ENCODE results near the gene TAF3. TPM values are rescaled to one million over a fixed set of nuclear protein-coding genes. Genes with fewer than 3 reads are reported as not detected.

The TAF3 gene
- total RNA-seq, 3 donors from 2014 or later = 7.4 to 9.7 (median 9.2) TPM

DNA sequence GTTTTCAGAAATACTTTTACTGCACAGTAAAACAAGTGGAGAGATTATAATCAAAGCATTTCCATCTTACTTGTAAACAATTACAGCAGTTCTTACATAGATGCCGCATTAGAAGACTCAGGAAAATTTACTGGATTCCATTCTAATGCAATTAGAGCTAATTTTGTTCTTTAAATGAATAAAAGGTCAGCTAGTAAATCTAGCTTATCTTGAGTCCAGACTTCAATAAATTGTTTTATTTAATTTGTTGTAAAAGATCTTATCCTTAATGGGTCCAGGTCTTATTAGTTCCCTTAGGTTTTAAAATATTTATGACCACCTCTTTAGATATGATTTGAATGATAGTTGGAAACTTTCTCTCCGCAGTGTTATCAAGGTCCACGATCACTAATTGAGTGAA, 166.0 kb downstream of the TAF3 start:
- H3K4me3 ChIP-seq = no peak overlapping the region
- H3K9me3 ChIP-seq = no peaks in the 10 kb centered on the region
- no peak for TF ChIP-seq POLR2A (IDR thresholded peaks at IDR 0.05)
- no peak for TF ChIP-seq POLR2AphosphoS5 (IDR thresholded peaks at IDR 0.05)
- TF ChIP-seq, protein P1, sequence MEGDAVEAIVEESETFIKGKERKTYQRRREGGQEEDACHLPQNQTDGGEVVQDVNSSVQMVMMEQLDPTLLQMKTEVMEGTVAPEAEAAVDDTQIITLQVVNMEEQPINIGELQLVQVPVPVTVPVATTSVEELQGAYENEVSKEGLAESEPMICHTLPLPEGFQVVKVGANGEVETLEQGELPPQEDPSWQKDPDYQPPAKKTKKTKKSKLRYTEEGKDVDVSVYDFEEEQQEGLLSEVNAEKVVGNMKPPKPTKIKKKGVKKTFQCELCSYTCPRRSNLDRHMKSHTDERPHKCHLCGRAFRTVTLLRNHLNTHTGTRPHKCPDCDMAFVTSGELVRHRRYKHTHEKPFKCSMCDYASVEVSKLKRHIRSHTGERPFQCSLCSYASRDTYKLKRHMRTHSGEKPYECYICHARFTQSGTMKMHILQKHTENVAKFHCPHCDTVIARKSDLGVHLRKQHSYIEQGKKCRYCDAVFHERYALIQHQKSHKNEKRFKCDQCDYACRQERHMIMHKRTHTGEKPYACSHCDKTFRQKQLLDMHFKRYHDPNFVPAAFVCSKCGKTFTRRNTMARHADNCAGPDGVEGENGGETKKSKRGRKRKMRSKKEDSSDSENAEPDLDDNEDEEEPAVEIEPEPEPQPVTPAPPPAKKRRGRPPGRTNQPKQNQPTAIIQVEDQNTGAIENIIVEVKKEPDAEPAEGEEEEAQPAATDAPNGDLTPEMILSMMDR (IDR thresholded peaks at IDR 0.05) = no peak
- H3K36me3 ChIP-seq = no peaks in the 10 kb centered on the region
- H3K4me1 ChIP-seq = no peaks in the 10 kb centered on the region
- no peaks in the 10 kb centered on the region for H3K27me3 ChIP-seq
- H3K27ac ChIP-seq = no peak overlapping the region
- intact Hi-C loops (cut with DNase I; ENCODE audit: low total_unique reads) = no loop called here
- no peak for DNase-seq (ENCODE audit: low spot score in 2 of 2)

DNA sequence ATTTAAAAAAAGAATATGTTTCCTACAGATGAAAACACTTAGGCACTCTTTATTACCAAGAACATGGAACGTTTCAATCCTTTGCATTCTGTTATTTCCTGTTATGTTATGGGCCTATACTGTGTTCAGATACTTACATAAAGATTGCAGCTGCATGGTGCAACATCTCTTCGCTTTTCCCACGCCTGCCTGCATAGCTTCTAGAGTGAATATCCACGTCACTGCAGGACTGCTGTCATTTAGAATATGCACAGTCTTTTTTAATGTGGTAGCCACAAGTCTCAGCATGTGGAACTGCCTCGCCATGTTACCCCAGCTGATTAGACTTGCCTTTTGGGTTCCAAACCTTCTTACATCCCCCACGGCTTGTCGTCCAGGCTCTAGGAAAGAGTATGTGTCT, 166.6 kb downstream of the TAF3 start:
- Histone ChIP-seq H3K27ac (no peak overlapping the region), H3K36me3 (no peaks in the 10 kb centered on the region), H3K9me3 (no peaks in the 10 kb centered on the region), H3K4me3 (no peak overlapping the region), H3K27me3 (no peaks in the 10 kb centered on the region), H3K4me1 (no peaks in the 10 kb centered on the region)
- intact Hi-C loops (cut with DNase I; ENCODE audit: low total_unique reads) = no loop called here
- no peak for TF ChIP-seq POLR2A (IDR thresholded peaks at IDR 0.05)
- TF ChIP-seq POLR2AphosphoS5 (IDR thresholded peaks at IDR 0.05) = no peak
- TF ChIP-seq, protein P1 (IDR thresholded peaks at IDR 0.05) = no peak
- DNase-seq (ENCODE audit: low spot score in 2 of 2) = no peak

DNA sequence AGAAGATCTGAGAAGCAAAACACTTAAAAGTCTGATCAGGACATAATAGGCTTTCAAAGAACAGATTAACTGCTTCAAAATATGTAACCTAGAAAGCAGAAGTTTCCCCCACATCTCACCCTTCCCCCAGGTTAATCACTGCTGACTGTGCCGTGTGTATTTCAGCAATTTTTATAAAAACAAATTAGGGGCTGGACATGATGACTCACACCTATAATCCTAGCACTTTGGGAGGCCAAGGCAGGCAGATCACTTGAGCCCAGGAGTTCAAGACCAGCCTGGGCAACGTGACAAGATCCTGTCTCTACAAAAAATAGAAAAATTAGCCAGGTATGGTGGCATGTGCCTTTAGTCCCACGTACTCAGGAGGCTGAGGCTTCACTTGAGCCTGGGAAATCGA, 168.5 kb downstream of the TAF3 start:
- no peaks in the 10 kb centered on the region for H3K4me1 ChIP-seq
- no peak overlapping the region for H3K27ac ChIP-seq
- H3K9me3 ChIP-seq = no peaks in the 10 kb centered on the region
- no peaks in the 10 kb centered on the region for H3K27me3 ChIP-seq
- intact Hi-C loops (cut with DNase I; ENCODE audit: low total_unique reads) = no loop called here
- DNase-seq (ENCODE audit: low spot score in 2 of 2) = no peak
- H3K36me3 ChIP-seq = no peaks in the 10 kb centered on the region
- H3K4me3 ChIP-seq = no peak overlapping the region
- no peak for TF ChIP-seq POLR2AphosphoS5 (IDR thresholded peaks at IDR 0.05)

DNA sequence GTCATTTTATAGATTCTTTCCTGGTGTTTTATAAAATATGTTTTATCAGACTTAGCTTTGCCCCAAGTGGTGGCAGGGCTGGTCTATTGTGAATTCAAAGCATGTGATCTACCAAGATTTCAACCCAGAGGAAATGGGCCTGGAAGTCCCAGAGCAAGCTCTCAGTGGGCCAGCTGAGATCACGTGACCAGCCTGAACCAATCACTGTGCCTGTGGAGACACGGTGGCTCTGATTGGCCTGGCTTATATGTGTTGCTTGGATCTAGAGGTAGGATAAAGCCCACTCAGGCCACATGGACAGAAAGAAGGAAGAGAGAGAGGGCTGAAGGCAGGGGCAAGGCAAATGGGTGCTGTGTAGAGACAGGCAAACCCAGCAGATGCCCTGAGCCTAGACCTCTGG, 170.7 kb downstream of the TAF3 start:
- intact Hi-C loops (cut with DNase I; ENCODE audit: low total_unique reads) = no loop called here
- Histone ChIP-seq H3K4me1 (no peaks in the 10 kb centered on the region), H3K36me3 (no peaks in the 10 kb centered on the region), H3K27ac (no peak overlapping the region), H3K4me3 (no peak overlapping the region), H3K9me3 (no peaks in the 10 kb centered on the region), H3K27me3 (no peaks in the 10 kb centered on the region)
- TF ChIP-seq POLR2A (IDR thresholded peaks at IDR 0.05) (no peak), POLR2AphosphoS5 (IDR thresholded peaks at IDR 0.05) (no peak)
- TF ChIP-seq, protein P1 (IDR thresholded peaks at IDR 0.05) = no peak
- DNase-seq (ENCODE audit: low spot score in 2 of 2) = no peak

DNA sequence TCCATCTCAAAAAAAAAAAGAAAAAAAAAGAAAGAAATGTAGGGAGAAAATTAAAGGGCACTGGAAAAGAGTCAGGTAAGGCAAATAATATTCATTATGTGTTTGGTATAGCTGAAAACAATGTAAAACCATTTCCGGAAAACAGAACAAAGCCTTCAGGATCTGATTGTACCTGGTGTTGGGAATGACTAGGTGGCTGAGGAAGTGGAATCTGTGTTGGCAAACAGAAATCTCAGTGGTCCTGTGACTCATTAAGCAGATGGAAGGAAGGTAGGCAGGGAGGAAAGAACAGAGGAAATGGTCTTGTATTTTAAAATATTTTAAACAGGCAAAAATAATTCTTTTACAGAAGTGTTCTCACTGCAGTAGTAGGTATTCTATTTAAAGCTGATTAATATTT, 180.5 kb downstream of the TAF3 start:
- no peak for DNase-seq (ENCODE audit: low spot score in 2 of 2)
- H3K27me3 ChIP-seq = no peaks in the 10 kb centered on the region
- H3K27ac ChIP-seq = no peak overlapping the region
- H3K4me1 ChIP-seq = no peaks in the 10 kb centered on the region
- TF ChIP-seq POLR2A (IDR thresholded peaks at IDR 0.05) (no peak), POLR2AphosphoS5 (IDR thresholded peaks at IDR 0.05) (no peak)
- TF ChIP-seq, protein P1 (IDR thresholded peaks at IDR 0.05) = no peak
- H3K36me3 ChIP-seq = no peaks in the 10 kb centered on the region
- peaks cover 0 to 10% of the 10 kb centered on the region in 2 donors for H3K9me3 ChIP-seq
- intact Hi-C loops (cut with DNase I; ENCODE audit: low total_unique reads) = no loop called here
- H3K4me3 ChIP-seq = no peak overlapping the region

DNA sequence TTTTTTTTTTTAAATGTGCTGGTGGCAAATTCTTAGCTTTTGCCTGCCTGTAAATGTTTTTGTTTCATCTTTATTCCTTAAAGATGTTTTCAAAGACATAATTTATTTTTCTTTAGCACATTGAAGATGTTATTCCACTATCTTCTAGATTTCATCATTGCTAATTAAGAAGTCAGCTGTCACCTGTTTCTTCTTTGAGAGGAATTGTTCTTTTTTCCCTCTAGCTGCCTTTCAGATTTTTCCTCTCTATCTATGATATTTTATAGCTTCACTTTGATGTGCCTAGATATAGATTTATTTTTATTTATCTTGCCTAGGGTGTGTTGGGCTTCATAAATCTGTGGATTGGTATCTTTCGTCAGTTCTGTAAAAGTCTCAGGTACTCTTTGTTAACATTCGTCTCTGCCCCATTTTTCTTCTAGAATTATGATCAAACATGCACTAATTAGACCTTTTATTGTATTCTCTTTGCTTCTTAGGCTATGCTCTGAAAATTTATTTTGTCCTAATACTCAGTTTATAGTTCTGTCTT, 186.2 kb downstream of the TAF3 start:
- Histone ChIP-seq H3K27me3 (no peaks in the 10 kb centered on the region), H3K4me3 (no peak overlapping the region), H3K9me3 (peaks cover 11 to 23% of the 10 kb centered on the region in 2 donors), H3K27ac (no peak overlapping the region), H3K4me1 (no peaks in the 10 kb centered on the region), H3K36me3 (peaks cover 4% of the 10 kb centered on the region)
- TF ChIP-seq, protein P1 (IDR thresholded peaks at IDR 0.05) = no peak
- TF ChIP-seq POLR2AphosphoS5 (IDR thresholded peaks at IDR 0.05) (no peak), POLR2A (IDR thresholded peaks at IDR 0.05) (no peak)
- intact Hi-C loops (cut with DNase I; ENCODE audit: low total_unique reads) = no loop called here
- DNase-seq (ENCODE audit: low spot score in 2 of 2) = no peak

Measured in breast epithelium (tissue), 4 donors.